Retinal pigment epithelial cell (primary cell): ENCODE measurements around the gene ITIH2.

ENCODE experiments used
- DNase-seq: peaks from one replicate; pipeline ENCODE4 v3.0.0-alpha.2; 2010; ENCODE audit warnings: low read depth
- H3K4me3 ChIP-seq: 2 replicates; pipeline ENCODE4 v1.5.1; 2011; ENCODE audit warnings: mild to moderate bottlenecking, low read length, control low read depth, moderate library complexity
- TF ChIP-seq, protein P1 (sequence below): conservative IDR thresholded peaks from 2 replicates; pipeline ENCODE4 v1.5.1; 2011; ENCODE audit warnings: low read depth, low read length, control low read depth, inconsistent platforms

Gene ITIH2

GRCh38 chr10:7788639-7789286 is 85.6 kb downstream of the ITIH2 start:
- TF ChIP-seq, protein P1, sequence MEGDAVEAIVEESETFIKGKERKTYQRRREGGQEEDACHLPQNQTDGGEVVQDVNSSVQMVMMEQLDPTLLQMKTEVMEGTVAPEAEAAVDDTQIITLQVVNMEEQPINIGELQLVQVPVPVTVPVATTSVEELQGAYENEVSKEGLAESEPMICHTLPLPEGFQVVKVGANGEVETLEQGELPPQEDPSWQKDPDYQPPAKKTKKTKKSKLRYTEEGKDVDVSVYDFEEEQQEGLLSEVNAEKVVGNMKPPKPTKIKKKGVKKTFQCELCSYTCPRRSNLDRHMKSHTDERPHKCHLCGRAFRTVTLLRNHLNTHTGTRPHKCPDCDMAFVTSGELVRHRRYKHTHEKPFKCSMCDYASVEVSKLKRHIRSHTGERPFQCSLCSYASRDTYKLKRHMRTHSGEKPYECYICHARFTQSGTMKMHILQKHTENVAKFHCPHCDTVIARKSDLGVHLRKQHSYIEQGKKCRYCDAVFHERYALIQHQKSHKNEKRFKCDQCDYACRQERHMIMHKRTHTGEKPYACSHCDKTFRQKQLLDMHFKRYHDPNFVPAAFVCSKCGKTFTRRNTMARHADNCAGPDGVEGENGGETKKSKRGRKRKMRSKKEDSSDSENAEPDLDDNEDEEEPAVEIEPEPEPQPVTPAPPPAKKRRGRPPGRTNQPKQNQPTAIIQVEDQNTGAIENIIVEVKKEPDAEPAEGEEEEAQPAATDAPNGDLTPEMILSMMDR, result no peak
- no peak for DNase-seq
- peak overlapping the region; percentile 98 for H3K4me3 ChIP-seq

DNA sequence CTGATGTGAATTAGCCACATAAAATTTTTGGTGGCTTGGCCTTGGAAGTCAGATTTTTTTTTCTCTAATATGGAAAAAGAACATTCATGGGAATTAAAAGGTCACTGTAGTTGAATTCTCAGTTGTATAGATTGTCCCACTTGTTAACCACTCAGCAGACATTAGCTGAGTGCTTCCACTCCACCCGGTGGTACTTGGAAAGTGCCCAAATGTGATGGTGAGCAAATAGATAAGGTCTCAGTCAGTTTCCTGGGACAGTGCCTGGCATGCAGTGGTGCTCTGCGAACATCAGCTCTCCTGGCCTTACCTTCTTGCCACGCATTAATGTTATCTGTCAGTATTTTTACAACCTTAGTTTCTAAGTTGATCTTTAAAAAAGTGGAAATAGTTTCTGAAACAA is 86.3 kb downstream of the ITIH2 start:
- DNase-seq, result no peak
- peak overlapping the region; percentile 98 for H3K4me3 ChIP-seq
- TF ChIP-seq, protein P1, result no peak

GRCh38 chr10:7792541-7792940 is 89.4 kb downstream of the ITIH2 start:
- TF ChIP-seq, protein P1, result no peak
- DNase-seq, result no peak
- no peak overlapping the region for H3K4me3 ChIP-seq

DNA sequence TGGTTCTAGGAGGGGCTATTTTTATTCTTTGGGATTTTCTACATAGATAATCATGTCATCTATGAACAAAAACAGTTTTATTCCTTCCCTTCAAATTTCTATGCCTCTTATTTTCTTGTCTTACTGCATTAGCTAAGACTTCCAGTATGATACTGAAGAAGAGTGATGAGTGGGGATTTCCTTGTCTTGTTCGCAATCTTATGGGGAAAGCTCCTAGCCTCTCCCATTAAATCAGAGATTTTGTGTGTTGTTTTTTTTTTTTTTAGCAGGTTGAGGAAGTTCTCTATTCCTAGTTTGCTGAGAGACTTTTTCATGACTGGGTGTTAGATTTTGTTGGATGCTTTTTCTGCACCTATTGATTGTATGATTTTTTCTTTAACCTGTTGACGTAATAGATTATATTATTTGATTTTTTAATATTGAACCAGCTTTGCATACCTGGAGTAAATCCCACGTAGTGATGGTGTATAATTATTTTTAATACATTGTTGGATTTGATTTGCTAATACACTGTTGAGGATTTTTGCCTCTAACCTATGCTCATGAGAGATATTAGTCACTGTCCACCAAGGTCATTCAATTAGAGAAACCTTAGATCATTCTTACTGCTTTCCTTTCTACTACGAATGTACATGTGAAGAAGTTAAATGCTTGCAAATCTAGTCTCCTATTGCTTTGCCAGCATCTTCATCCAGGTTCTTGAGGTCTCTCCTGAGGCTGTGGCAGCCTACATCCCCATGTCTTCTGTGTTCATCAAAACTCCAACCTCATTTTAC is 91.3 kb downstream of the ITIH2 start:
- TF ChIP-seq, protein P1, result no peak
- no peak for DNase-seq
- no peak overlapping the region for H3K4me3 ChIP-seq

DNA sequence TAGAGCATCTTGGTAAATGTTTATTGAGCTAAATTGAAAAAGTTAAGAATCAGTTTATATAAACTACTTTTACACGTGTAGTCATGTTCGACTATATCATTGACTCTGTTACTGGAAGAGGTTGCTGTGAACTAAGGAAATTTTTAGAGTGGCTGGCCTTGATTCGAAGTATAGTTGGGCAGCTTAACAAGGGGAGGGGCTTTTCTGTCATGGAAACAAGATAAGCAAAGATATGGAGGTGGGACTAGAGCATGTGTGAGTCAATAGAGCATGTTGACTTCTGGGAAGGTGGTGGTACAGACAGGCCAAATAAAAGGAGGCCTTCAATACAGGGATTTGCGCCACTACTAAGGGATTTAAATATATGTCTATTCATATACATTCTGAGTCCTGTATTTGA is 92.5 kb downstream of the ITIH2 start:
- TF ChIP-seq, protein P1, result no peak
- H3K4me3 ChIP-seq, result no peak overlapping the region
- DNase-seq, result peak; percentile 55

- H3K4me3 ChIP-seq, result no peak overlapping the region
- peak; percentile 85 for DNase-seq
- TF ChIP-seq, protein P1, result no peak
Observed at GRCh38 chr10:7797582-7797981, 94.5 kb downstream of the ITIH2 start.
